ENCODE data around the gene NANP. TPM values are rescaled to one million over a fixed set of nuclear protein-coding genes. Genes with fewer than 3 reads are reported as not detected.

Gene NANP
- total and polyA plus RNA-seq, 2 of the 4 experiments (the other 2 are of a cell fraction) = 4.9 to 7.2 TPM

DNA sequence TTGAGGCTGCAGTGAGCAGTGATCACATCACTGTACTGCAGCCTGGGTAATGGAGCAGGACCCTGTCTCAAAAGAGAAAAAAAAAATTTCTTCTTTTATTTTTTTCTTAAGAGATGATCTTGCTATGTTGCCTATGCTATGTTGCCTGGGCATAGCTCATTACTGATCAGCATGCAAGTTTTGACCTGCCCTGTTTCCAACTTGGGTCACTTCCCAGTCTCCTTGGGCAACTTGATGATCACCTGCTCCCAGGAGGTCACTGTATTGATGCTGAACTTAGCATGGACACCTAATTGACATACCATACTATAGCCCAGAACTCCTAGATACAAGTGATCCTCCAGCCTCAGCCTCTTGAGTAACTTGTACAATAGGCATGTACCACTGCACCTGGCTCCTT, 30.7 kb upstream of the NANP start:
- Histone ChIP-seq H3K23ac (ENCODE audit: low read depth, low read length) (no peak overlapping the region), H3K56ac (ENCODE audit: extremely low read depth, insufficient read depth, low read length) (no peak overlapping the region), H3K18ac (ENCODE audit: low read depth, low read length) (no peak overlapping the region), H2BK120ac (ENCODE audit: low read depth, low read length) (no peak overlapping the region), H2BK15ac (ENCODE audit: low read depth, low read length) (no peak overlapping the region), H2BK20ac (ENCODE audit: low read depth, low read length) (no peak overlapping the region), H3K14ac (replicated peaks; ENCODE audit: low read depth, low read length) (no peak overlapping the region), H3K27ac (ENCODE audit: insufficient read depth, low read length) (no peak overlapping the region), H2AK5ac (ENCODE audit: low read depth, low read length) (no peak overlapping the region), H4K8ac (ENCODE audit: low read depth in 2 of 2, low read length in 2 of 2) (no peak overlapping the region), H3K9ac (ENCODE audit: low read depth, low read length) (no peak overlapping the region), H3K4me3 (ENCODE audit: insufficient read depth, low read depth, low read length) (no peak overlapping the region), H3K79me1 (ENCODE audit: low read depth in 1 of 2, low read length in 2 of 2) (no peaks in the 10 kb centered on the region), H2AFZ (replicated peaks; ENCODE audit: low read length, poor library complexity) (no peak overlapping the region), H4K5ac (ENCODE audit: low read depth, low read length) (no peak overlapping the region), H3K36me3 (ENCODE audit: control insufficient read depth, insufficient read depth, low read length) (no peaks in the 10 kb centered on the region), H2AK9ac (replicated peaks; ENCODE audit: low read depth, low read length, poor library complexity) (no peak overlapping the region), H3K27me3 (ENCODE audit: control insufficient read depth, insufficient read depth, low read length) (no peaks in the 10 kb centered on the region), H3K4me1 (ENCODE audit: control insufficient read depth, insufficient read depth, low read length) (no peaks in the 10 kb centered on the region), H2BK5ac (ENCODE audit: low read depth, low read length, poor library complexity, severe bottlenecking) (no peak overlapping the region), H3K4ac (ENCODE audit: low read depth, low read length) (no peak overlapping the region), H3K9me3 (ENCODE audit: control insufficient read depth, insufficient read depth, low read length) (no peaks in the 10 kb centered on the region), H3K4me2 (ENCODE audit: low read depth, low read length) (no peak overlapping the region), H4K20me1 (ENCODE audit: insufficient read depth, low read length) (no peaks in the 10 kb centered on the region), H4K91ac (ENCODE audit: insufficient read depth, low read depth, low read length) (no peak overlapping the region), H3K9me1 (ENCODE audit: insufficient read depth, low read length) (no peaks in the 10 kb centered on the region)
- TF ChIP-seq SMC3 (IDR thresholded peaks at IDR 0.05; ENCODE audit: low read depth, low read length) (no peak), MAZ (IDR thresholded peaks at IDR 0.05; ENCODE audit: borderline replicate concordance, low read depth, low read length) (no peak), NFE2L2 (IDR thresholded peaks at IDR 0.05; ENCODE audit: low read depth, low read length) (no peak), POLR2A (IDR thresholded peaks at IDR 0.05; ENCODE audit: low read depth, low read length) (no peak), RFX5 (IDR thresholded peaks at IDR 0.05; ENCODE audit: low read depth, low read length) (no peak), CEBPB (IDR thresholded peaks at IDR 0.05; ENCODE audit: low read depth, low read length) (no peak), MAFK (IDR thresholded peaks at IDR 0.05; ENCODE audit: low read depth, low read length) (no peak), RAD21 (IDR thresholded peaks at IDR 0.05; ENCODE audit: low read length) (no peak), BHLHE40 (IDR thresholded peaks at IDR 0.05; ENCODE audit: low read depth, low read length) (no peak), MXI1 (IDR thresholded peaks at IDR 0.05; ENCODE audit: borderline replicate concordance, low read depth, low read length) (no peak), FOS (IDR thresholded peaks at IDR 0.05; ENCODE audit: low read depth, low read length) (no peak), CHD1 (IDR thresholded peaks at IDR 0.05; ENCODE audit: low read depth, low read length) (no peak), RCOR1 (IDR thresholded peaks at IDR 0.05; ENCODE audit: insufficient replicate concordance, low read length) (no peak)
- TF ChIP-seq, protein P1, sequence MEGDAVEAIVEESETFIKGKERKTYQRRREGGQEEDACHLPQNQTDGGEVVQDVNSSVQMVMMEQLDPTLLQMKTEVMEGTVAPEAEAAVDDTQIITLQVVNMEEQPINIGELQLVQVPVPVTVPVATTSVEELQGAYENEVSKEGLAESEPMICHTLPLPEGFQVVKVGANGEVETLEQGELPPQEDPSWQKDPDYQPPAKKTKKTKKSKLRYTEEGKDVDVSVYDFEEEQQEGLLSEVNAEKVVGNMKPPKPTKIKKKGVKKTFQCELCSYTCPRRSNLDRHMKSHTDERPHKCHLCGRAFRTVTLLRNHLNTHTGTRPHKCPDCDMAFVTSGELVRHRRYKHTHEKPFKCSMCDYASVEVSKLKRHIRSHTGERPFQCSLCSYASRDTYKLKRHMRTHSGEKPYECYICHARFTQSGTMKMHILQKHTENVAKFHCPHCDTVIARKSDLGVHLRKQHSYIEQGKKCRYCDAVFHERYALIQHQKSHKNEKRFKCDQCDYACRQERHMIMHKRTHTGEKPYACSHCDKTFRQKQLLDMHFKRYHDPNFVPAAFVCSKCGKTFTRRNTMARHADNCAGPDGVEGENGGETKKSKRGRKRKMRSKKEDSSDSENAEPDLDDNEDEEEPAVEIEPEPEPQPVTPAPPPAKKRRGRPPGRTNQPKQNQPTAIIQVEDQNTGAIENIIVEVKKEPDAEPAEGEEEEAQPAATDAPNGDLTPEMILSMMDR (conservative IDR thresholded peaks at IDR 0.05; ENCODE audit: low read depth, low read length) = no peak
- TF ChIP-seq, protein P2, sequence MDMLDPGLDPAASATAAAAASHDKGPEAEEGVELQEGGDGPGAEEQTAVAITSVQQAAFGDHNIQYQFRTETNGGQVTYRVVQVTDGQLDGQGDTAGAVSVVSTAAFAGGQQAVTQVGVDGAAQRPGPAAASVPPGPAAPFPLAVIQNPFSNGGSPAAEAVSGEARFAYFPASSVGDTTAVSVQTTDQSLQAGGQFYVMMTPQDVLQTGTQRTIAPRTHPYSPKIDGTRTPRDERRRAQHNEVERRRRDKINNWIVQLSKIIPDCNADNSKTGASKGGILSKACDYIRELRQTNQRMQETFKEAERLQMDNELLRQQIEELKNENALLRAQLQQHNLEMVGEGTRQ (IDR thresholded peaks at IDR 0.05; ENCODE audit: low read depth, low read length) = no peak
- POLR2A ChIA-PET (ENCODE audit: unreplicated experiment) = no interaction called here
- ATAC-seq (ENCODE audit: low read depth) (no peak), DNase-seq (no peak)
- dilution Hi-C loops (cut with HindIII; ENCODE audit: low sequenced_read_pairs, unreplicated experiment) (no loop called here), in situ Hi-C loops (cut with MboI; ENCODE audit: low sequenced_read_pairs) (loop anchor here (25.0 kb wide), 1 partner anchor 142 kb away; no protein-coding TSS in a partner anchor), intact Hi-C loops (cut with micrococcal nuclease) (no loop called here)
- CTCF ChIA-PET = interaction anchor here (0.7 kb wide), 1 partner anchor 723 kb away, joined by 4 read pairs; no protein-coding TSS in a partner anchor
- no TSS peak for BruUV-seq (replicated peaks)
